ENCODE data around the gene DPYSL4. TPM values are rescaled to one million over a fixed set of nuclear protein-coding genes. Genes with fewer than 3 reads are reported as not detected.

Gene DPYSL4
- total and polyA plus RNA-seq, 2 experiments from 2014 or later: 2.1 to 4.1 TPM

DNA sequence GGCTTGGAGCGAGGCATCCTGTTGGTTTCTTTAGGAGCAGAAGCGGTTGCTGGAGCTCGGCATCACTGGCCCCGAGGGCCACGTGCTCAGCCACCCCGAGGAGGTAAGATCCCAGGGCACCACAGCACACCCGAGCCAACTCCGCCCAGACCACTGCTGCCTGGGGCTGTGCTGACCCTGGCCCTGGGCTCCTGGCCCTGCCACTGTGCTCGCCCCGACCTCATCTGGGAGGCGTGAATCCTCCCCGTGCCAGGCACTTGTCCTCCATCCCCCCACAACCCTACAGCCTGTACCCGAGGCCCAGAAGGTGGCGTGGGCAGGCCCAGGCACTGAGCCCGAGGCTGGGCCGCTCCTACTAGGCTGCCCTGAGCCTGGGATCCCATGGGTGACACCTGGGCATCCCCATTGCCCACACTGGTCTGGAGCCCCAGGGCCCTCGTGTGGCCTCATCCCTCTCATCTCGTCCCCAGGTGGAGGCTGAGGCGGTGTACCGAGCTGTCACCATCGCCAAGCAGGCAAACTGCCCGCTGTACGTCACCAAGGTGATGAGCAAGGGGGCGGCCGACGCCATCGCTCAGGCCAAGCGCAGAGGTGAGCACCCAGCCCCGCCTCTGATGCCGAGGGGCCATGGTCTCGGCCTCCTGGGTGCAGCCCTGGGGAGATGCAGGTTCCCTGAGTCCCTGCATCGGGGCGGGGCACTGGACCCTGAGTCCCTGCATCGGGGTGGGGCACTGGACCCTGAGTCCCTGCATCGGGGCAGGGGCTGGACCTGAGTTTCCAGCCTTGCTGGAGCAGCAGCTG lies 11.8 kb downstream of the DPYSL4 start:
- DNase-seq (ENCODE audit: low spot score): no peak
- no peak overlapping the region for H3K27ac ChIP-seq
- H3K36me3 ChIP-seq (replicated peaks; ENCODE audit: insufficient read depth, low read depth): no peaks in the 10 kb centered on the region
- no peak overlapping the region for H2AFZ ChIP-seq
- no peaks in the 10 kb centered on the region for H4K20me1 ChIP-seq (ENCODE audit: insufficient read depth, poor library complexity, severe bottlenecking)
- no peaks in the 10 kb centered on the region for H3K4me1 ChIP-seq (ENCODE audit: insufficient read depth)
- H3K4me2 ChIP-seq: no peak overlapping the region
- H3K9me2 ChIP-seq (replicated peaks; ENCODE audit: insufficient read depth): no peaks in the 10 kb centered on the region
- TF ChIP-seq EZH2phosphoT487 (IDR thresholded peaks at IDR 0.05; ENCODE audit: low read depth, severe bottlenecking, unreplicated experiment) (no peak), EZH2 (IDR thresholded peaks at IDR 0.05; ENCODE audit: borderline replicate concordance) (no peak)
- TF ChIP-seq, protein P1, sequence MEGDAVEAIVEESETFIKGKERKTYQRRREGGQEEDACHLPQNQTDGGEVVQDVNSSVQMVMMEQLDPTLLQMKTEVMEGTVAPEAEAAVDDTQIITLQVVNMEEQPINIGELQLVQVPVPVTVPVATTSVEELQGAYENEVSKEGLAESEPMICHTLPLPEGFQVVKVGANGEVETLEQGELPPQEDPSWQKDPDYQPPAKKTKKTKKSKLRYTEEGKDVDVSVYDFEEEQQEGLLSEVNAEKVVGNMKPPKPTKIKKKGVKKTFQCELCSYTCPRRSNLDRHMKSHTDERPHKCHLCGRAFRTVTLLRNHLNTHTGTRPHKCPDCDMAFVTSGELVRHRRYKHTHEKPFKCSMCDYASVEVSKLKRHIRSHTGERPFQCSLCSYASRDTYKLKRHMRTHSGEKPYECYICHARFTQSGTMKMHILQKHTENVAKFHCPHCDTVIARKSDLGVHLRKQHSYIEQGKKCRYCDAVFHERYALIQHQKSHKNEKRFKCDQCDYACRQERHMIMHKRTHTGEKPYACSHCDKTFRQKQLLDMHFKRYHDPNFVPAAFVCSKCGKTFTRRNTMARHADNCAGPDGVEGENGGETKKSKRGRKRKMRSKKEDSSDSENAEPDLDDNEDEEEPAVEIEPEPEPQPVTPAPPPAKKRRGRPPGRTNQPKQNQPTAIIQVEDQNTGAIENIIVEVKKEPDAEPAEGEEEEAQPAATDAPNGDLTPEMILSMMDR (IDR thresholded peaks at IDR 0.05; ENCODE audit: poor library complexity): no peak
- no peaks in the 10 kb centered on the region for H3K9me3 ChIP-seq (ENCODE audit: low read depth)
- no peaks in the 10 kb centered on the region for H3K79me2 ChIP-seq
- no peak overlapping the region for H3K4me3 ChIP-seq
- no peaks in the 10 kb centered on the region for H3K27me3 ChIP-seq
- WGBS (ENCODE audit: low lambda C conversion rate, missing lambda C conversion rate): 96% methylated on average over 31 of the region's 35 CpGs

DNA sequence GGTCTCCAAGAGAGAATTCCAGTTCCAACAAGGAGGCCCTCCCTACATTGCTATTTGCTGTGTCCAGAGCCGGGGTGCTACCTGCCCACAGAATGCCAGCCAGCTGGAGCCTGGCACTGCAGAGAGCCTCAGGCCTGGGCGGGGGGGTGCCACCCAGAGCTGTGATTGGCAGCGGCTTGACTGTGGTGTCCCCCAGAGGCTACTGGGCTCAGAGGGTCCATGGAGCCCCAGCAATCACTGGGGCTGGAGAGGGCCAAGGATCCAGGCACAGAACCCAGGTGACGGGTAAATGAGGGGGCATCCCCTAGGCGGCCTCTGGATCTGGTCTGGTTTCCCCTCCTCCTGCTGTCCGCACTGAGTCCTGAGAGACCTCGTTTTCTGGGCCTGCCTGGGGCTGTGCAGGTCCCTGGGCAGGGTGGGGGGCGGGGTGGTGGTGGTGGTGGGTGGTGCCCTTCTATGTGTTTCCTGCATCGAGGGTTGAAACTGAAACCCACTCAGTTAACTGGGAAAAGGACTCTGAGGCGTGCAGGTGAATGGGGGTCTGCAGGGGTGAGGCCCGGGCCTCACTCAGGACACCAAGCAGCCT lies 12.6 kb downstream of the DPYSL4 start:
- no peaks in the 10 kb centered on the region for H3K36me3 ChIP-seq (replicated peaks; ENCODE audit: insufficient read depth, low read depth)
- no peak overlapping the region for H2AFZ ChIP-seq
- H3K9me2 ChIP-seq (replicated peaks; ENCODE audit: insufficient read depth): no peaks in the 10 kb centered on the region
- 90% methylated on average over 10 of the region's 11 CpGs for WGBS (ENCODE audit: low lambda C conversion rate, missing lambda C conversion rate)
- H3K4me3 ChIP-seq: no peak overlapping the region
- no peak overlapping the region for H3K4me2 ChIP-seq
- no peaks in the 10 kb centered on the region for H3K4me1 ChIP-seq (ENCODE audit: insufficient read depth)
- no peaks in the 10 kb centered on the region for H3K27me3 ChIP-seq
- H3K79me2 ChIP-seq: no peaks in the 10 kb centered on the region
- no peaks in the 10 kb centered on the region for H3K9me3 ChIP-seq (ENCODE audit: low read depth)
- no peaks in the 10 kb centered on the region for H4K20me1 ChIP-seq (ENCODE audit: insufficient read depth, poor library complexity, severe bottlenecking)
- TF ChIP-seq, protein P1 (IDR thresholded peaks at IDR 0.05; ENCODE audit: poor library complexity): no peak
- TF ChIP-seq EZH2phosphoT487 (IDR thresholded peaks at IDR 0.05; ENCODE audit: low read depth, severe bottlenecking, unreplicated experiment): no peak
- TF ChIP-seq EZH2 (IDR thresholded peaks at IDR 0.05; ENCODE audit: borderline replicate concordance): no peak
- no peak for DNase-seq (ENCODE audit: low spot score)
- no peak overlapping the region for H3K27ac ChIP-seq

DNA sequence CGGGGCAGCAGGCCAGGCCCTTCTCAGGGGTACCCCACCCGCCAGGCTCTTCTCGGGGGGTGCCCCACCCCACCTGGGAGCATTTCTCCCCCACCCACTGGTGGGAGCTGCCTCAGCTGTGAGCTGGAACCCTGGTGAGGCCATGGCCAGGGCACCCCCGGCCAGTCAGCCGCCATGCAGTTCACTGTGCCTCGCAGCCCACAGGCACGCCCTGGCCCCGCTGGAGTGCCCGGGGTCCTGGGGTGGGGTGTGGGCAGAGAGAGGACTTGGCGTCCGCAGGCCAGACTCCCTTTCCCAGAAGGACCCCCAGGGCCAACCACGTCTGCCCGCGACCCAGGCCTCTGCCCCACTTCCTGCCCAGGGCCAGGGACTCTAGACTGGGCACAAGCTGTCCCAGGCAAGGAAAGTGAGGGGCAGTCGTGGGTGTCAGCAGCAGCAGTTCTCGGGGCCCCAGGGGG lies 13.1 kb downstream of the DPYSL4 start:
- no peaks in the 10 kb centered on the region for H3K36me3 ChIP-seq (replicated peaks; ENCODE audit: insufficient read depth, low read depth)
- no peaks in the 10 kb centered on the region for H3K9me2 ChIP-seq (replicated peaks; ENCODE audit: insufficient read depth)
- no peak overlapping the region for H3K4me3 ChIP-seq
- no peak for DNase-seq (ENCODE audit: low spot score)
- H3K9me3 ChIP-seq (ENCODE audit: low read depth): no peaks in the 10 kb centered on the region
- no peaks in the 10 kb centered on the region for H3K27me3 ChIP-seq
- no peaks in the 10 kb centered on the region for H3K79me2 ChIP-seq
- no peak overlapping the region for H2AFZ ChIP-seq
- TF ChIP-seq, protein P1 (IDR thresholded peaks at IDR 0.05; ENCODE audit: poor library complexity): no peak
- TF ChIP-seq EZH2phosphoT487 (IDR thresholded peaks at IDR 0.05; ENCODE audit: low read depth, severe bottlenecking, unreplicated experiment) (no peak), EZH2 (IDR thresholded peaks at IDR 0.05; ENCODE audit: borderline replicate concordance) (no peak)
- H4K20me1 ChIP-seq (ENCODE audit: insufficient read depth, poor library complexity, severe bottlenecking): no peaks in the 10 kb centered on the region
- H3K4me1 ChIP-seq (ENCODE audit: insufficient read depth): no peaks in the 10 kb centered on the region
- no peak overlapping the region for H3K4me2 ChIP-seq
- WGBS (ENCODE audit: low lambda C conversion rate, missing lambda C conversion rate): 97% methylated on average over 16 of the region's 16 CpGs
- H3K27ac ChIP-seq: no peak overlapping the region

Measured in hepatocyte (in vitro differentiated cells).